ENCODE data around the gene LAMA2.

GRCh38 chr6:129434091-129434490 is 551.2 kb downstream of the LAMA2 start:
- TF ChIP-seq CTCF (IDR thresholded peaks at IDR 0.05), result no peak
- TF ChIP-seq POLR2AphosphoS5 (IDR thresholded peaks at IDR 0.05), result no peak
- no peak for TF ChIP-seq POLR2A (IDR thresholded peaks at IDR 0.05)

Measured in sigmoid colon (tissue), 4 donors.